GM12878 (cell line): ENCODE results near the gene ELMO3. TPM values are rescaled to one million over a fixed set of nuclear protein-coding genes. Genes with fewer than 3 reads are reported as not detected.

ENCODE experiments used
- ATAC-seq: fragments of 200-7000 bp; cut with Tn5 transposase; 3 replicates; pipeline ENCODE4 v1.9.1; 2020; ENCODE audit warnings: mild to moderate bottlenecking, moderate library complexity
- BruUV-seq: library from RNA; stranded (reverse); fragments of 400-500 nt; replicated peaks from 2 replicates; lab custom pipeline; 2021; lab: Mats Ljungman, UMichigan
- CTCF ChIA-PET: fragments of 300-600 bp; sonication (Branson Sonifier 250); formaldehyde crosslinking; extraction: SDS; loops from one replicate; lab custom pipeline; 2021; ENCODE audit warnings: inconsistent platforms; lab: Yijun Ruan, JAX
- POLR2A ChIA-PET: fragments of 350-600 bp; formaldehyde crosslinking; extraction: SDS; loops from one replicate; lab custom pipeline; 2021; ENCODE audit warnings: inconsistent platforms; lab: Charles Lee
- RAD21 ChIA-PET: fragments of 300-600 bp; sonication (Branson Sonifier 250); formaldehyde crosslinking; loops from one replicate; lab custom pipeline; 2023; ENCODE audit warnings: antibody characterized with exemption; ENCODE audit not compliant: unreplicated experiment; lab: Charles Lee
- SMC1A ChIA-PET: fragments of 300-600 bp; sonication (Branson Sonifier 250); formaldehyde crosslinking; loops from one replicate; lab custom pipeline; 2023; ENCODE audit not compliant: unreplicated experiment, uncharacterized antibody; lab: Charles Lee
- DNase-seq: peaks from one replicate; pipeline ENCODE4 v3.0.0-alpha.2; 2011; ENCODE audit warnings: low read depth, low spot score
- FAIRE-seq: peaks from 3 replicates; lab custom pipeline; 2011; peaks lifted over from hg19 to GRCh38; lab: Jason Lieb, UNC
- H2AFZ ChIP-seq: 2 replicates; pipeline ENCODE4 v1.6.0; 2011; ENCODE audit warnings: low read depth, low read length, control low read depth; ENCODE audit not compliant: control insufficient read depth
- H3K27ac ChIP-seq: 2 replicates; pipeline ENCODE4 v1.5.1; 2011; ENCODE audit warnings: control low read depth; ENCODE audit not compliant: control insufficient read depth, insufficient read depth
- H3K27me3 ChIP-seq, 2 experiments: replicated peaks in 1 of 2; 2 replicates each; pipeline versions ENCODE4 v1.6.0 to v1.6.1; 2011; ENCODE audit warnings: low read length in 1 of 2; ENCODE audit not compliant: control insufficient read depth in 2 of 2, insufficient read depth in 2 of 2
- H3K36me3 ChIP-seq, 2 experiments: 2 replicates each; pipeline ENCODE4 v1.5.1; 2011; ENCODE audit warnings: low read length in 1 of 2; ENCODE audit not compliant: control insufficient read depth in 2 of 2, insufficient read depth in 2 of 2
- H3K4me1 ChIP-seq: 2 replicates; pipeline ENCODE4 v1.6.1; 2011; ENCODE audit warnings: mild to moderate bottlenecking, low read length, moderate library complexity, mixed read lengths; ENCODE audit not compliant: control insufficient read depth, insufficient read depth
- H3K4me2 ChIP-seq: 2 replicates; pipeline ENCODE4 v1.6.0; 2011; ENCODE audit warnings: control low read depth; ENCODE audit not compliant: control insufficient read depth, insufficient read depth
- H3K4me3 ChIP-seq: fragments of 200-600 bp; sonication (generic); 2 replicates; pipeline ENCODE4 v1.5.1; 2016
- H3K79me2 ChIP-seq: 2 replicates; pipeline ENCODE4 v1.6.0; 2011; ENCODE audit warnings: low read length; ENCODE audit not compliant: control insufficient read depth, insufficient read depth
- H3K9ac ChIP-seq: 2 replicates; pipeline ENCODE4 v1.8.0; 2011; ENCODE audit warnings: low read length, control low read depth, mixed read lengths; ENCODE audit not compliant: control insufficient read depth, insufficient read depth
- H3K9me3 ChIP-seq: replicated peaks from 3 replicates; pipeline ENCODE4 v1.5.1; 2011; ENCODE audit warnings: mild to moderate bottlenecking, low read length; ENCODE audit not compliant: control insufficient read depth, insufficient read depth
- H4K20me1 ChIP-seq: 2 replicates; pipeline ENCODE4 v1.6.0; 2011; ENCODE audit not compliant: control insufficient read depth, insufficient read depth
- ASH2L ChIP-seq: fragments of 300-600, 200-600 bp; sonication (generic); IDR thresholded peaks from 2 replicates; pipeline ENCODE4 v1.6.1; 2017; ENCODE audit warnings: low read depth, mild to moderate bottlenecking, borderline replicate concordance
- CBFB ChIP-seq: IDR thresholded peaks from 2 replicates; pipeline ENCODE4 v1.6.1; 2016; ENCODE audit warnings: antibody characterized with exemption, low read depth
- CREB1 ChIP-seq: IDR thresholded peaks from 2 replicates; pipeline ENCODE4 v1.6.1; 2012; ENCODE audit warnings: low read depth, mild to moderate bottlenecking, inconsistent platforms
- CREM ChIP-seq: IDR thresholded peaks from 2 replicates; pipeline ENCODE4 v1.6.1; 2014; ENCODE audit warnings: antibody characterized with exemption, low read depth
- EP300 ChIP-seq, 2 experiments: fragments of 150-350 bp in 1 of 2; IDR thresholded peaks; 2 replicates each; pipeline ENCODE4 v1.6.1; 2011 to 2012; ENCODE audit warnings: low read depth in 2 of 2, low read length in 2 of 2, borderline replicate concordance in 1 of 2, improper control_type of control experiment in 1 of 2, inconsistent platforms in 1 of 2; ENCODE audit not compliant: control insufficient read depth in 1 of 2
- HSF1 ChIP-seq: fragments of 150-350 bp; IDR thresholded peaks from 2 replicates; pipeline ENCODE4 v1.6.1; 2014; ENCODE audit warnings: mild to moderate bottlenecking, low read depth, low read length
- MXI1 ChIP-seq: fragments of 150-350 bp; IDR thresholded peaks from 2 replicates; pipeline ENCODE4 v1.6.1; 2011; ENCODE audit warnings: low read depth, mild to moderate bottlenecking, inconsistent platforms, low read length, improper control_type of control experiment
- NR2C2 ChIP-seq: IDR thresholded peaks from 2 replicates; pipeline ENCODE4 v1.6.1; 2011; ENCODE audit warnings: borderline replicate concordance, low read depth; ENCODE audit not compliant: control insufficient read depth, insufficient read length
- POLR2A ChIP-seq: IDR thresholded peaks from 2 replicates; pipeline ENCODE4 v1.6.1; 2011; ENCODE audit warnings: low read depth, mild to moderate bottlenecking, low read length
- RCOR1 ChIP-seq: conservative IDR thresholded peaks from 2 replicates; pipeline ENCODE4 v1.6.1; 2012; ENCODE audit warnings: low read depth, low read length, improper control_type of control experiment
- RELB ChIP-seq: fragments of 450-650 bp; IDR thresholded peaks from 2 replicates; pipeline ENCODE4 v1.6.1; 2017; ENCODE audit warnings: low read depth, mild to moderate bottlenecking, moderate library complexity
- WGBS: methylation state at CpG from one replicate; pipeline ENCODE4 v1.1.6; 2016; ENCODE audit warnings: low lambda C conversion rate; ENCODE audit not compliant: insufficient replicate concordance, insufficient coverage; ENCODE audit errors: missing lambda C conversion rate; 5-methylcytosine and 5-hydroxymethylcytosine counted together
- in situ Hi-C: fragments of 300-500 bp; cut with MboI; formaldehyde crosslinking; loops from 9 replicates; pipeline ENCODE4 v1.14.3; 2018; ENCODE audit warnings: mixed read lengths
- intact Hi-C: fragments of 100-400 bp; cut with micrococcal nuclease; formaldehyde crosslinking; loops from one replicate; pipeline ENCODE4 v1.14.2; 2022; ENCODE audit not compliant: unreplicated experiment
- polyA plus RNA-seq, 11 experiments: library from polyadenylated mRNA; depleted of rRNA in 4 of 11; unstranded in 6 of 11; stranded (reverse) in 5 of 11; fragments of >200 nt; fragmentation: Nextera tagmentation in 4 of 11; fragmentation: Illumina TruSeq in 1 of 11; extraction: Ambion mirVana in 4 of 11; extraction: Trizol in 1 of 11; gene quantifications; 1 replicate in 1 of 11; 2 replicates in 10 of 11; pipeline versions ENCODE4 v1.2.1 to v1.2.3, GENCODE V29; 2011 to 2016; ENCODE audit warnings: inconsistent platforms in 2 of 11, missing spikeins in 2 of 11, low read depth in 1 of 11
- total RNA-seq, 4 experiments: library from RNA; depleted of rRNA in 3 of 4; stranded (reverse); fragments of >200 nt in 3 of 4; fragmentation: Illumina TruSeq in 1 of 4; extraction: Trizol in 1 of 4; gene quantifications; 2 replicates each; pipeline versions ENCODE4 v1.2.1 to v1.2.3, GENCODE V29; 2013 to 2021

The ELMO3 gene
- total and polyA plus RNA-seq, 10 of the 15 experiments (the other 5 are each of a cell fraction or from before 2014, with no cell fraction given) = 0.05 to 4.7 (median 0.96) TPM; not detected in 1

- TF ChIP-seq NR2C2 = no peak
- no peak for TF ChIP-seq ASH2L
- no peak for TF ChIP-seq RCOR1
- TF ChIP-seq CBFB = no peak
- TF ChIP-seq CREM = no peak
- Histone ChIP-seq H3K36me3 (no peaks in the 10 kb centered on the region), H3K27ac (no peak overlapping the region), H3K4me1 (no peaks in the 10 kb centered on the region), H3K4me2 (no peak overlapping the region), H3K9me3 (no peaks in the 10 kb centered on the region), H3K79me2 (no peaks in the 10 kb centered on the region), H4K20me1 (no peaks in the 10 kb centered on the region), H2AFZ (no peak overlapping the region), H3K9ac (no peak overlapping the region), H3K27me3 (no peaks in the 10 kb centered on the region), H3K4me3 (no peak overlapping the region)
- FAIRE-seq (no peak), ATAC-seq (no peak), DNase-seq (no peak)
- intact Hi-C loops = no loop called here
- WGBS = 40% methylated on average over 2 of the region's 8 CpGs
- CTCF ChIA-PET = no interaction called here
- in situ Hi-C loops = no loop called here
- POLR2A ChIA-PET = no interaction called here
- RAD21 ChIA-PET = no interaction called here
- SMC1A ChIA-PET = no interaction called here
- no TSS peak for BruUV-seq
These were observed 10.6 kb downstream of the ELMO3 start for GRCh38 chr16:67209565-67209964.

- no peak for ATAC-seq
- Histone ChIP-seq H3K9ac (no peak overlapping the region), H4K20me1 (no peaks in the 10 kb centered on the region), H3K9me3 (no peaks in the 10 kb centered on the region), H2AFZ (no peak overlapping the region)
- SMC1A ChIA-PET = no interaction called here
- POLR2A ChIA-PET = no interaction called here
- BruUV-seq = no TSS peak
- TF ChIP-seq HSF1 (no peak), CREB1 (no peak), MXI1 (no peak), EP300 (IDR thresholded peaks at IDR 0.05; ENCODE audit: borderline replicate concordance in 1 of 2, control insufficient read depth in 1 of 2, low read depth in 2 of 2, low read length in 2 of 2) (no peak), POLR2A (peak; percentile 20; the same call in 1 of the 2 replicates), RELB (no peak)
- TF ChIP-seq, all 136 proteins: peak for 1
- ChIA-PET CTCF (no interaction called here), RAD21 (no interaction called here)
- in situ Hi-C loops (no loop called here), intact Hi-C loops (no loop called here)
- Histone ChIP-seq H3K4me1 (no peaks in the 10 kb centered on the region), H3K79me2 (no peaks in the 10 kb centered on the region), H3K4me2 (no peak overlapping the region), H3K27me3 (no peaks in the 10 kb centered on the region), H3K4me3 (no peak overlapping the region), H3K27ac (no peak overlapping the region), H3K36me3 (no peaks in the 10 kb centered on the region)
- WGBS = 79% methylated on average over 22 of the region's 25 CpGs
- DNase-seq = no peak
- no peak for FAIRE-seq
These were observed 11.4 kb downstream of the ELMO3 start for GRCh38 chr16:67210069-67210937.
